Tongue (tissue), 2 donors: ENCODE results near the gene WNT11. TPM values are rescaled to one million over a fixed set of nuclear protein-coding genes. Genes with fewer than 3 reads are reported as not detected.

ENCODE experiments used
- DNase-seq: peaks from one replicate; pipeline ENCODE4 v3.0.0-alpha.2; 2015
- total RNA-seq: library from RNA; depleted of rRNA; stranded (reverse); fragments of >200 nt; gene quantifications from one replicate; pipeline ENCODE4 v1.2.3, GENCODE V29; 2014

Gene WNT11
- total RNA-seq, 1 donor from 2014 or later: 28.0 TPM

- no peak for DNase-seq
Measured at GRCh38 chr11:76218449-76219178, 12.3 kb upstream of the WNT11 start.

GRCh38 chr11:76217653-76218160 is 11.4 kb upstream of the WNT11 start:
- peak; percentile 33 for DNase-seq

- no peak for DNase-seq
Measured at GRCh38 chr11:76216536-76217325, 10.4 kb upstream of the WNT11 start.

GRCh38 chr11:76215941-76216340 is 9.6 kb upstream of the WNT11 start:
- no peak for DNase-seq

GRCh38 chr11:76214968-76215548 is 8.8 kb upstream of the WNT11 start:
- no peak for DNase-seq

GRCh38 chr11:76214186-76214585 is 7.9 kb upstream of the WNT11 start:
- DNase-seq: no peak

- DNase-seq: no peak
Measured at GRCh38 chr11:76212086-76213035, 6.1 kb upstream of the WNT11 start.

- DNase-seq: peak; percentile 21
Measured at GRCh38 chr11:76210931-76211851, 4.9 kb upstream of the WNT11 start.

GRCh38 chr11:76209973-76210930 is 4.0 kb upstream of the WNT11 start:
- peak; percentile 89 for DNase-seq

GRCh38 chr11:76209375-76209972 is 3.2 kb upstream of the WNT11 start:
- DNase-seq: peak; percentile 26

- peak; percentile 82 for DNase-seq
Measured at GRCh38 chr11:76208438-76209374, 2.4 kb upstream of the WNT11 start.

- DNase-seq: peak; percentile 91
Measured at GRCh38 chr11:76207642-76208401, 1.5 kb upstream of the WNT11 start.

GRCh38 chr11:76206077-76206326 is 300 bp downstream of the WNT11 start:
- DNase-seq: no peak

GRCh38 chr11:76205252-76206076 is 838 bp downstream of the WNT11 start:
- peak; percentile 33 for DNase-seq

GRCh38 chr11:76203937-76204336 is 2.4 kb downstream of the WNT11 start:
- DNase-seq: no peak

GRCh38 chr11:76203131-76203925 is 3.0 kb downstream of the WNT11 start:
- DNase-seq: no peak
